Measurements from ENCODE around the gene MTRR.

MTRR gene

GRCh38 chr5:7857926-7858632, 10.9 kb upstream of the MTRR start:
- no peak for DNase-seq

- DNase-seq, result no peak
Measured at GRCh38 chr5:7866196-7866595, 2.8 kb upstream of the MTRR start.

GRCh38 chr5:7867260-7867659, 1.7 kb upstream of the MTRR start:
- DNase-seq, result no peak

- no peak for DNase-seq
Measured at GRCh38 chr5:7868427-7868772, 548 bp upstream of the MTRR start.

- peak; percentile 26 for DNase-seq
Measured at GRCh38 chr5:7869474-7870136, 657 bp downstream of the MTRR start.

GRCh38 chr5:7871653-7872052, 2.7 kb downstream of the MTRR start:
- DNase-seq, result peak; percentile 28

GRCh38 chr5:7872517-7873130, 3.7 kb downstream of the MTRR start:
- no peak for DNase-seq

- no peak for DNase-seq
Measured at GRCh38 chr5:7873216-7873615, 4.3 kb downstream of the MTRR start.

GRCh38 chr5:7874639-7875038, 5.7 kb downstream of the MTRR start:
- no peak for DNase-seq

GRCh38 chr5:7875151-7875550, 6.2 kb downstream of the MTRR start:
- DNase-seq, result no peak

- DNase-seq, result no peak
Measured at GRCh38 chr5:7876867-7877266, 7.9 kb downstream of the MTRR start.

- peak; percentile 7 for DNase-seq
Measured at GRCh38 chr5:7877851-7878250, 8.9 kb downstream of the MTRR start.

GRCh38 chr5:7878381-7878873, 9.5 kb downstream of the MTRR start:
- no peak for DNase-seq

GRCh38 chr5:7881091-7881490, 12.1 kb downstream of the MTRR start:
- DNase-seq, result no peak

GRCh38 chr5:7881816-7882215, 12.9 kb downstream of the MTRR start:
- DNase-seq, result no peak

GRCh38 chr5:7882926-7883325, 14.0 kb downstream of the MTRR start:
- DNase-seq, result no peak

GRCh38 chr5:7884491-7885267, 15.7 kb downstream of the MTRR start:
- DNase-seq, result no peak

GRCh38 chr5:7886849-7887475, 18.0 kb downstream of the MTRR start:
- no peak for DNase-seq

- DNase-seq, result no peak
Measured at GRCh38 chr5:7888901-7889300, 20.0 kb downstream of the MTRR start.

- DNase-seq, result no peak
Measured at GRCh38 chr5:7894439-7894838, 25.5 kb downstream of the MTRR start.

GRCh38 chr5:7894860-7895259, 25.9 kb downstream of the MTRR start:
- DNase-seq, result no peak

- peak; percentile 24 for DNase-seq
Measured at GRCh38 chr5:7897014-7897600, 28.2 kb downstream of the MTRR start.

- no peak for DNase-seq
Measured at GRCh38 chr5:7902201-7902600, 33.3 kb downstream of the MTRR start.
